OCI-LY7 (cell line): ENCODE results near the gene DNASE1L1. TPM values are rescaled to one million over a fixed set of nuclear protein-coding genes. Genes with fewer than 3 reads are reported as not detected.

Experiments
- microRNA-seq: library from miRNA; unstranded; fragments of <30 nt; microRNA quantifications from one replicate; pipeline ENCODE4 v1.2.0, GENCODE V29; 2022; ENCODE audit warnings: borderline replicate concordance
- small RNA-seq: library from RNA; depleted of rRNA; stranded (forward); fragments of <200 nt; gene quantifications from one replicate; pipeline ENCODE3, GENCODE V24; 2014
- total RNA-seq, 2 experiments: library from RNA; depleted of rRNA in 1 of 2; stranded (reverse); fragments of >200 nt in 1 of 2; shearing (Covaris generic) in 1 of 2; gene quantifications; 2 replicates each; pipeline ENCODE4 v1.2.3, GENCODE V29; 2014 to 2022

DNASE1L1 gene
- total RNA-seq, 2 experiments from 2014 or later: 23.1 to 30.1 TPM

Small RNAs within 50 kb of the gene (microRNA-seq; reads per million reads assigned to microRNA genes)
- gene MIR6858: not detected

Small RNAs within 50 kb of the gene (small RNA-seq; reads per million reads assigned to genes)
- not detected for gene MIR6858
- gene SNORA70: not detected

Other genes with a start within 250 kb of the DNASE1L1 start
- not detected in 2 replicates for gene OPN1MW, start 226.7 kb downstream of the DNASE1L1 start, total RNA-seq (2014; rRNA removed; shearing (Covaris generic))
- not detected in 2 replicates for gene OPN1MW, start 226.7 kb downstream of the DNASE1L1 start, total RNA-seq (2022)
- gene OPN1MW2, start 189.5 kb downstream of the DNASE1L1 start, total RNA-seq (2014; rRNA removed; shearing (Covaris generic)): not detected in 2 replicates
- gene OPN1MW2, start 189.5 kb downstream of the DNASE1L1 start, total RNA-seq (2022): not detected in 2 replicates
- not detected in 2 replicates for gene OPN1MW3, start 151.7 kb downstream of the DNASE1L1 start, total RNA-seq (2014; rRNA removed; shearing (Covaris generic))
- gene OPN1MW3, start 151.7 kb downstream of the DNASE1L1 start, total RNA-seq (2022): not detected in 2 replicates
- gene TEX28, start 114.1 kb downstream of the DNASE1L1 start, total RNA-seq (2014; rRNA removed; shearing (Covaris generic)): not detected in 2 replicates
- not detected in 2 replicates for gene TEX28, start 114.1 kb downstream of the DNASE1L1 start, total RNA-seq (2022)
- gene TKTL1, start 113.5 kb downstream of the DNASE1L1 start, total RNA-seq (2014; rRNA removed; shearing (Covaris generic)): 0.06 TPM in 1 of 2 replicates, not detected in the other
- 0.78 TPM in 1 of 2 replicates, not detected in the other for gene TKTL1, start 113.5 kb downstream of the DNASE1L1 start, total RNA-seq (2022)
- 78.8 and 91.2 TPM in 2 replicates for gene FLNA, start 34.6 kb downstream of the DNASE1L1 start, total RNA-seq (2014; rRNA removed; shearing (Covaris generic))
- gene FLNA, start 34.6 kb downstream of the DNASE1L1 start, total RNA-seq (2022): 96.9 and 97.7 TPM in 2 replicates
- 25.3 and 35.4 TPM in 2 replicates for gene EMD, start 30.0 kb downstream of the DNASE1L1 start, total RNA-seq (2014; rRNA removed; shearing (Covaris generic))
- 64.1 and 64.6 TPM in 2 replicates for gene EMD, start 30.0 kb downstream of the DNASE1L1 start, total RNA-seq (2022)
- 4,261 and 4,291 TPM in 2 replicates for gene RPL10, start 10.9 kb downstream of the DNASE1L1 start, total RNA-seq (2014; rRNA removed; shearing (Covaris generic))
- gene RPL10, start 10.9 kb downstream of the DNASE1L1 start, total RNA-seq (2022): 2,447 and 2,466 TPM in 2 replicates
- 74.2 and 94.5 TPM in 2 replicates for gene TAFAZZIN, start 2.3 kb upstream of the DNASE1L1 start, total RNA-seq (2014; rRNA removed; shearing (Covaris generic))
- gene TAFAZZIN, start 2.3 kb upstream of the DNASE1L1 start, total RNA-seq (2022): 85.3 and 104 TPM in 2 replicates
- 22.2 and 26.4 TPM in 2 replicates for gene ATP6AP1, start 19.4 kb upstream of the DNASE1L1 start, total RNA-seq (2014; rRNA removed; shearing (Covaris generic))
- 37.4 and 39.5 TPM in 2 replicates for gene ATP6AP1, start 19.4 kb upstream of the DNASE1L1 start, total RNA-seq (2022)
- gene GDI1, start 27.9 kb upstream of the DNASE1L1 start, total RNA-seq (2014; rRNA removed; shearing (Covaris generic)): 101 and 103 TPM in 2 replicates
- gene GDI1, start 27.9 kb upstream of the DNASE1L1 start, total RNA-seq (2022): 76.6 and 93.6 TPM in 2 replicates
- gene FAM50A, start 34.9 kb upstream of the DNASE1L1 start, total RNA-seq (2014; rRNA removed; shearing (Covaris generic)): 28.1 and 30.8 TPM in 2 replicates
- 49.0 and 55.1 TPM in 2 replicates for gene FAM50A, start 34.9 kb upstream of the DNASE1L1 start, total RNA-seq (2022)
- gene PLXNA3, start 49.0 kb upstream of the DNASE1L1 start, total RNA-seq (2014; rRNA removed; shearing (Covaris generic)): 0.28 and 5.6 TPM in 2 replicates
- 5.2 and 8.0 TPM in 2 replicates for gene PLXNA3, start 49.0 kb upstream of the DNASE1L1 start, total RNA-seq (2022)
- 53.2 and 70.1 TPM in 2 replicates for gene LAGE3, start 70.0 kb upstream of the DNASE1L1 start, total RNA-seq (2014; rRNA removed; shearing (Covaris generic))
- 31.3 and 40.6 TPM in 2 replicates for gene LAGE3, start 70.0 kb upstream of the DNASE1L1 start, total RNA-seq (2022)
- gene UBL4A, start 77.4 kb upstream of the DNASE1L1 start, total RNA-seq (2014; rRNA removed; shearing (Covaris generic)): 76.0 and 89.9 TPM in 2 replicates
- 49.4 and 49.7 TPM in 2 replicates for gene UBL4A, start 77.4 kb upstream of the DNASE1L1 start, total RNA-seq (2022)
- 12.4 and 14.1 TPM in 2 replicates for gene SLC10A3, start 81.4 kb upstream of the DNASE1L1 start, total RNA-seq (2014; rRNA removed; shearing (Covaris generic))
- 12.7 and 15.6 TPM in 2 replicates for gene SLC10A3, start 81.4 kb upstream of the DNASE1L1 start, total RNA-seq (2022)
- gene FAM3A, start 107.0 kb upstream of the DNASE1L1 start, total RNA-seq (2014; rRNA removed; shearing (Covaris generic)): 15.3 and 16.4 TPM in 2 replicates
- gene FAM3A, start 107.0 kb upstream of the DNASE1L1 start, total RNA-seq (2022): 21.9 and 24.6 TPM in 2 replicates
- 21.6 and 26.1 TPM in 2 replicates for gene G6PD, start 137.6 kb upstream of the DNASE1L1 start, total RNA-seq (2014; rRNA removed; shearing (Covaris generic))
- 40.9 and 47.1 TPM in 2 replicates for gene G6PD, start 137.6 kb upstream of the DNASE1L1 start, total RNA-seq (2022)
- 9.9 and 14.3 TPM in 2 replicates for gene IKBKG, start 138.4 kb upstream of the DNASE1L1 start, total RNA-seq (2014; rRNA removed; shearing (Covaris generic))
- 31.6 and 34.4 TPM in 2 replicates for gene IKBKG, start 138.4 kb upstream of the DNASE1L1 start, total RNA-seq (2022)
- 0.36 TPM in 1 of 2 replicates, not detected in the other for gene CTAG1A, start 175.9 kb upstream of the DNASE1L1 start, total RNA-seq (2014; rRNA removed; shearing (Covaris generic))
- not detected in 2 replicates for gene CTAG1A, start 175.9 kb upstream of the DNASE1L1 start, total RNA-seq (2022)
- gene CTAG1B, start 210.0 kb upstream of the DNASE1L1 start, total RNA-seq (2014; rRNA removed; shearing (Covaris generic)): not detected in 2 replicates
- gene CTAG1B, start 210.0 kb upstream of the DNASE1L1 start, total RNA-seq (2022): not detected in 2 replicates
- gene CTAG2, start 244.3 kb upstream of the DNASE1L1 start, total RNA-seq (2014; rRNA removed; shearing (Covaris generic)): not detected in 2 replicates
- not detected in 2 replicates for gene CTAG2, start 244.3 kb upstream of the DNASE1L1 start, total RNA-seq (2022)